ENCODE results near the gene VSIG4. TPM values are rescaled to one million over a fixed set of nuclear protein-coding genes. Genes with fewer than 3 reads are reported as not detected.

VSIG4 gene
- total RNA-seq, 1 donor from 2014 or later: 237 TPM

DNA sequence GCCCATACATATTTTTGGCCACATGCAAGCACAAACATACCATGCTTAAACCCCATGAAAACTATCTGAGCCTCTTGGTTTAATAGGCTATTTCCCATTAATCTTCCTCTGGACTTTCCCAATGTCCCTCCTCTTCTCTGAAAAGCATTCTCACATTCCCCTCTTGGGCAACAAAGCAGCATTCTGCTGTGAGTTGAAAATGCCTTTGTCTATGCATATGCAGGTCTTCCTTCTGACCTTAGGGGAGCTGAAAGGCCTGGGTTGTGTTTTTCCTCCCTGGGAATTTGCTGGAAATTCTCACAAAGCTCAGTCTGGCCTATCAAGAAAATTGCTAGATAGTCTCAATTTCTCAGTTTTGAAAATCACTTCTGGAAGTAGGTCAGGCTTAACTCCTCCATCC lies 4.2 kb downstream of the VSIG4 start:
- Histone ChIP-seq H3K36me3 (no peaks in the 10 kb centered on the region), H3K9me3 (no peaks in the 10 kb centered on the region), H3K27ac (no peak overlapping the region), H3K27me3 (no peaks in the 10 kb centered on the region), H3K4me1 (no peaks in the 10 kb centered on the region), H3K4me3 (no peak overlapping the region)
- TF ChIP-seq, protein P1, sequence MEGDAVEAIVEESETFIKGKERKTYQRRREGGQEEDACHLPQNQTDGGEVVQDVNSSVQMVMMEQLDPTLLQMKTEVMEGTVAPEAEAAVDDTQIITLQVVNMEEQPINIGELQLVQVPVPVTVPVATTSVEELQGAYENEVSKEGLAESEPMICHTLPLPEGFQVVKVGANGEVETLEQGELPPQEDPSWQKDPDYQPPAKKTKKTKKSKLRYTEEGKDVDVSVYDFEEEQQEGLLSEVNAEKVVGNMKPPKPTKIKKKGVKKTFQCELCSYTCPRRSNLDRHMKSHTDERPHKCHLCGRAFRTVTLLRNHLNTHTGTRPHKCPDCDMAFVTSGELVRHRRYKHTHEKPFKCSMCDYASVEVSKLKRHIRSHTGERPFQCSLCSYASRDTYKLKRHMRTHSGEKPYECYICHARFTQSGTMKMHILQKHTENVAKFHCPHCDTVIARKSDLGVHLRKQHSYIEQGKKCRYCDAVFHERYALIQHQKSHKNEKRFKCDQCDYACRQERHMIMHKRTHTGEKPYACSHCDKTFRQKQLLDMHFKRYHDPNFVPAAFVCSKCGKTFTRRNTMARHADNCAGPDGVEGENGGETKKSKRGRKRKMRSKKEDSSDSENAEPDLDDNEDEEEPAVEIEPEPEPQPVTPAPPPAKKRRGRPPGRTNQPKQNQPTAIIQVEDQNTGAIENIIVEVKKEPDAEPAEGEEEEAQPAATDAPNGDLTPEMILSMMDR (IDR thresholded peaks at IDR 0.05): no peak
- intact Hi-C loops (cut with DNase I): no loop called here
- DNase-seq (no peak), ATAC-seq (no peak)

GRCh38 chrX:66030505-66031317 lies 9.2 kb downstream of the VSIG4 start:
- TF ChIP-seq, protein P1 (IDR thresholded peaks at IDR 0.05): peak; percentile 51
- no peaks in the 10 kb centered on the region for H3K27me3 ChIP-seq
- ATAC-seq (peak; percentile 75), DNase-seq (no peak)
- no peaks in the 10 kb centered on the region for H3K9me3 ChIP-seq
- no peaks in the 10 kb centered on the region for H3K36me3 ChIP-seq
- no peak overlapping the region for H3K4me3 ChIP-seq
- intact Hi-C loops (cut with DNase I): no loop called here
- H3K4me1 ChIP-seq: no peaks in the 10 kb centered on the region
- H3K27ac ChIP-seq: no peak overlapping the region

- Histone ChIP-seq H3K36me3 (no peaks in the 10 kb centered on the region), H3K4me1 (no peaks in the 10 kb centered on the region), H3K27ac (no peak overlapping the region), H3K4me3 (no peak overlapping the region), H3K27me3 (no peaks in the 10 kb centered on the region), H3K9me3 (no peaks in the 10 kb centered on the region)
- TF ChIP-seq, protein P1 (IDR thresholded peaks at IDR 0.05): no peak
- intact Hi-C loops (cut with DNase I): no loop called here
- ATAC-seq: no peak
- no peak for DNase-seq
Measured at GRCh38 chrX:66028936-66029335, 10.9 kb downstream of the VSIG4 start.

DNA sequence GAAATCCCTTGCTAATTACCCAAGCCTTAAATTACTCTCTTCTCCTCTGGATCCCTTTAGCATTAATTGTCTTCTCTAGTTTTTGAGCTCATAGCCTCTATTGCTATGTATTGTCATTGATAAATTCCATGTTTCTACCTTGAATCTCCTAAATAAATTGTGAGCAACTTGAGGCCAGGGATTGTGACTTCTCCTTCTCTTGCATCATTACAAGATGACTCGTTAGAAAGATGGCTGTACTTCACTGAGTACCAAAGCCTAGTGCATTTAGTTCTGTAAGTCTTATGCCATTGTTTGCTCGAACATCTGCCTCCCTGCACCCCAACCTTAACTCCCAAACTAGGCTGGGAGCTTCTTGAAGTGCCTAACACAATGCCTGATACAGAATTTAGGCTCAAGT lies 15.3 kb downstream of the VSIG4 start:
- H3K4me3 ChIP-seq: no peak overlapping the region
- no peak overlapping the region for H3K27ac ChIP-seq
- intact Hi-C loops (cut with DNase I): no loop called here
- H3K4me1 ChIP-seq: no peaks in the 10 kb centered on the region
- H3K36me3 ChIP-seq: no peaks in the 10 kb centered on the region
- no peaks in the 10 kb centered on the region for H3K9me3 ChIP-seq
- DNase-seq (no peak), ATAC-seq (no peak)
- TF ChIP-seq, protein P1 (IDR thresholded peaks at IDR 0.05): no peak
- H3K27me3 ChIP-seq: no peaks in the 10 kb centered on the region

GRCh38 chrX:66024092-66024467 lies 15.8 kb downstream of the VSIG4 start:
- TF ChIP-seq, protein P1 (IDR thresholded peaks at IDR 0.05): no peak
- Histone ChIP-seq H3K4me1 (no peaks in the 10 kb centered on the region), H3K36me3 (no peaks in the 10 kb centered on the region), H3K9me3 (no peaks in the 10 kb centered on the region), H3K27me3 (no peaks in the 10 kb centered on the region), H3K27ac (no peak overlapping the region), H3K4me3 (no peak overlapping the region)
- intact Hi-C loops (cut with DNase I): no loop called here
- ATAC-seq (no peak), DNase-seq (no peak)
